ENCODE results near the gene HHAT. TPM values are rescaled to one million over a fixed set of nuclear protein-coding genes. Genes with fewer than 3 reads are reported as not detected.

Gene HHAT
- total and polyA plus RNA-seq, 2 of the 13 experiments (the other 11 are each of a cell fraction or from before 2014, with no cell fraction given), result 2.6 to 4.9 TPM

DNA sequence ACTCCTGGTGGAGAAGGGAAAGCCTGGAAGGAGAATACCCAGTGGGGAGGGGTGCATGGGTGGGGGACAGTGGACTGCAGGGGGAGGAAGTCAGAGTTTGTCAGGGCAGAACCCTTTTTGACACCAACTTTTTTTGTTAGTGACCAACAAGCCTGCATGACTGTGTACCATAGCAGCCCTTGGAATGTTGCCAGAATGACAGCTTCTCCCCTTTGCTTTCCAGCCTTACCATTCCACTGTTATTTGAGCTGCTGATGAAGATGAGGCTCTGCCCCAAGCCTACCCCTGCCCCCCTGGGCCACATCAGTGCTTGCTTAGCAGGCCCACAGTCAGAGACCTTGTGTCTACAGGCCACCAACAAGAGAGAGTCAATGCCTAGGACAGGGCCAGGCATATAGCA, 341.2 kb downstream of the HHAT start:
- H4K20me1 ChIP-seq (ENCODE audit: insufficient read depth, low read length), result no peaks in the 10 kb centered on the region
- H3K4me3 ChIP-seq (replicated peaks in 1 of 3; ENCODE audit: insufficient read depth in 1 of 3, low read depth in 2 of 3, low read length in 3 of 3), result no peak overlapping the region
- no peaks in the 10 kb centered on the region for H3K4me1 ChIP-seq (ENCODE audit: insufficient read depth, low read length)
- DNase-seq (ENCODE audit: low spot score) (no peak), FAIRE-seq (no peak), ATAC-seq (no peak)
- no peak overlapping the region for H3K4me2 ChIP-seq (ENCODE audit: low read depth, low read length)
- BruUV-seq (replicated peaks), result no TSS peak
- no peak overlapping the region for H2AFZ ChIP-seq (ENCODE audit: low read length)
- H3K36me3 ChIP-seq (replicated peaks in 1 of 2; ENCODE audit: control insufficient read depth in 1 of 2, insufficient read depth in 2 of 2, low read length in 2 of 2), result no peaks in the 10 kb centered on the region
- H3K79me2 ChIP-seq (ENCODE audit: insufficient read depth, low read length), result no peaks in the 10 kb centered on the region
- H3K27me3 ChIP-seq (ENCODE audit: control insufficient read depth in 1 of 2, insufficient read depth in 2 of 2, low read length in 2 of 2), result no peaks in the 10 kb centered on the region
- CTCF ChIA-PET (ENCODE audit: low intra/inter-chr PET ratio, low total read pairs), result no interaction called here
- no peak overlapping the region for H3K27ac ChIP-seq (ENCODE audit: extremely low read length, insufficient read depth, low read length)
- no peak overlapping the region for H3K9ac ChIP-seq (ENCODE audit: insufficient read depth, low read depth, low read length)
- in situ Hi-C loops (cut with HindIII; ENCODE audit: extremely low pct_ligation_motif_present, low pct_unique_long_range_greater_than_20kb), result no loop called here
- H3K9me3 ChIP-seq (ENCODE audit: low read length), result no peaks in the 10 kb centered on the region
- POLR2A ChIA-PET, result no interaction called here
- intact Hi-C loops (cut with micrococcal nuclease; ENCODE audit: unreplicated experiment), result no loop called here
- TF ChIP-seq SP5 (CRISPR knock-in tag; IDR thresholded peaks at IDR 0.05; ENCODE audit: borderline replicate concordance, low read depth) (no peak), ZNF121 (CRISPR knock-in tag; IDR thresholded peaks at IDR 0.05) (no peak), CREB1 (IDR thresholded peaks at IDR 0.05) (no peak), CREB1 (CRISPR knock-in tag; IDR thresholded peaks at IDR 0.05) (no peak), PCBP1 (IDR thresholded peaks at IDR 0.05; ENCODE audit: borderline replicate concordance, low read depth, low read length) (no peak), KAT2B (IDR thresholded peaks at IDR 0.05; ENCODE audit: borderline replicate concordance, low read depth, low read length) (no peak)
- TF ChIP-seq, protein P1, sequence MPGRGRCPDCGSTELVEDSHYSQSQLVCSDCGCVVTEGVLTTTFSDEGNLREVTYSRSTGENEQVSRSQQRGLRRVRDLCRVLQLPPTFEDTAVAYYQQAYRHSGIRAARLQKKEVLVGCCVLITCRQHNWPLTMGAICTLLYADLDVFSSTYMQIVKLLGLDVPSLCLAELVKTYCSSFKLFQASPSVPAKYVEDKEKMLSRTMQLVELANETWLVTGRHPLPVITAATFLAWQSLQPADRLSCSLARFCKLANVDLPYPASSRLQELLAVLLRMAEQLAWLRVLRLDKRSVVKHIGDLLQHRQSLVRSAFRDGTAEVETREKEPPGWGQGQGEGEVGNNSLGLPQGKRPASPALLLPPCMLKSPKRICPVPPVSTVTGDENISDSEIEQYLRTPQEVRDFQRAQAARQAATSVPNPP (CRISPR knock-in tag; IDR thresholded peaks at IDR 0.05), result no peak
- TF ChIP-seq, protein P2, sequence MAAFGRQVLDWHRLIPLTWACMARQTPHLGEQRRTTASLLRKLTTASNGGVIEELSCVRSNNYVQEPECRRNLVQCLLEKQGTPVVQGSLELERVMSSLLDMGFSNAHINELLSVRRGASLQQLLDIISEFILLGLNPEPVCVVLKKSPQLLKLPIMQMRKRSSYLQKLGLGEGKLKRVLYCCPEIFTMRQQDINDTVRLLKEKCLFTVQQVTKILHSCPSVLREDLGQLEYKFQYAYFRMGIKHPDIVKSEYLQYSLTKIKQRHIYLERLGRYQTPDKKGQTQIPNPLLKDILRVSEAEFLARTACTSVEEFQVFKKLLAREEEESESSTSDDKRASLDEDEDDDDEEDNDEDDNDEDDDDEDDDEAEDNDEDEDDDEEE (CRISPR knock-in tag; IDR thresholded peaks at IDR 0.05), result no peak
- TF ChIP-seq, protein P3, sequence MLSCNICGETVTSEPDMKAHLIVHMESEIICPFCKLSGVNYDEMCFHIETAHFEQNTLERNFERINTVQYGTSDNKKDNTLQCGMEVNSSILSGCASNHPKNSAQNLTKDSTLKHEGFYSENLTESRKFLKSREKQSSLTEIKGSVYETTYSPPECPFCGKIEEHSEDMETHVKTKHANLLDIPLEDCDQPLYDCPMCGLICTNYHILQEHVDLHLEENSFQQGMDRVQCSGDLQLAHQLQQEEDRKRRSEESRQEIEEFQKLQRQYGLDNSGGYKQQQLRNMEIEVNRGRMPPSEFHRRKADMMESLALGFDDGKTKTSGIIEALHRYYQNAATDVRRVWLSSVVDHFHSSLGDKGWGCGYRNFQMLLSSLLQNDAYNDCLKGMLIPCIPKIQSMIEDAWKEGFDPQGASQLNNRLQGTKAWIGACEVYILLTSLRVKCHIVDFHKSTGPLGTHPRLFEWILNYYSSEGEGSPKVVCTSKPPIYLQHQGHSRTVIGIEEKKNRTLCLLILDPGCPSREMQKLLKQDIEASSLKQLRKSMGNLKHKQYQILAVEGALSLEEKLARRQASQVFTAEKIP (CRISPR knock-in tag; IDR thresholded peaks at IDR 0.05; ENCODE audit: borderline replicate concordance), result no peak
- TF ChIP-seq, protein P4, sequence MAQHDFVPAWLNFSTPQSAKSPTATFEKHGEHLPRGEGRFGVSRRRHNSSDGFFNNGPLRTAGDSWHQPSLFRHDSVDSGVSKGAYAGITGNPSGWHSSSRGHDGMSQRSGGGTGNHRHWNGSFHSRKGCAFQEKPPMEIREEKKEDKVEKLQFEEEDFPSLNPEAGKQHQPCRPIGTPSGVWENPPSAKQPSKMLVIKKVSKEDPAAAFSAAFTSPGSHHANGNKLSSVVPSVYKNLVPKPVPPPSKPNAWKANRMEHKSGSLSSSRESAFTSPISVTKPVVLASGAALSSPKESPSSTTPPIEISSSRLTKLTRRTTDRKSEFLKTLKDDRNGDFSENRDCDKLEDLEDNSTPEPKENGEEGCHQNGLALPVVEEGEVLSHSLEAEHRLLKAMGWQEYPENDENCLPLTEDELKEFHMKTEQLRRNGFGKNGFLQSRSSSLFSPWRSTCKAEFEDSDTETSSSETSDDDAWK (CRISPR knock-in tag; IDR thresholded peaks at IDR 0.05), result no peak
- TF ChIP-seq, protein P5, sequence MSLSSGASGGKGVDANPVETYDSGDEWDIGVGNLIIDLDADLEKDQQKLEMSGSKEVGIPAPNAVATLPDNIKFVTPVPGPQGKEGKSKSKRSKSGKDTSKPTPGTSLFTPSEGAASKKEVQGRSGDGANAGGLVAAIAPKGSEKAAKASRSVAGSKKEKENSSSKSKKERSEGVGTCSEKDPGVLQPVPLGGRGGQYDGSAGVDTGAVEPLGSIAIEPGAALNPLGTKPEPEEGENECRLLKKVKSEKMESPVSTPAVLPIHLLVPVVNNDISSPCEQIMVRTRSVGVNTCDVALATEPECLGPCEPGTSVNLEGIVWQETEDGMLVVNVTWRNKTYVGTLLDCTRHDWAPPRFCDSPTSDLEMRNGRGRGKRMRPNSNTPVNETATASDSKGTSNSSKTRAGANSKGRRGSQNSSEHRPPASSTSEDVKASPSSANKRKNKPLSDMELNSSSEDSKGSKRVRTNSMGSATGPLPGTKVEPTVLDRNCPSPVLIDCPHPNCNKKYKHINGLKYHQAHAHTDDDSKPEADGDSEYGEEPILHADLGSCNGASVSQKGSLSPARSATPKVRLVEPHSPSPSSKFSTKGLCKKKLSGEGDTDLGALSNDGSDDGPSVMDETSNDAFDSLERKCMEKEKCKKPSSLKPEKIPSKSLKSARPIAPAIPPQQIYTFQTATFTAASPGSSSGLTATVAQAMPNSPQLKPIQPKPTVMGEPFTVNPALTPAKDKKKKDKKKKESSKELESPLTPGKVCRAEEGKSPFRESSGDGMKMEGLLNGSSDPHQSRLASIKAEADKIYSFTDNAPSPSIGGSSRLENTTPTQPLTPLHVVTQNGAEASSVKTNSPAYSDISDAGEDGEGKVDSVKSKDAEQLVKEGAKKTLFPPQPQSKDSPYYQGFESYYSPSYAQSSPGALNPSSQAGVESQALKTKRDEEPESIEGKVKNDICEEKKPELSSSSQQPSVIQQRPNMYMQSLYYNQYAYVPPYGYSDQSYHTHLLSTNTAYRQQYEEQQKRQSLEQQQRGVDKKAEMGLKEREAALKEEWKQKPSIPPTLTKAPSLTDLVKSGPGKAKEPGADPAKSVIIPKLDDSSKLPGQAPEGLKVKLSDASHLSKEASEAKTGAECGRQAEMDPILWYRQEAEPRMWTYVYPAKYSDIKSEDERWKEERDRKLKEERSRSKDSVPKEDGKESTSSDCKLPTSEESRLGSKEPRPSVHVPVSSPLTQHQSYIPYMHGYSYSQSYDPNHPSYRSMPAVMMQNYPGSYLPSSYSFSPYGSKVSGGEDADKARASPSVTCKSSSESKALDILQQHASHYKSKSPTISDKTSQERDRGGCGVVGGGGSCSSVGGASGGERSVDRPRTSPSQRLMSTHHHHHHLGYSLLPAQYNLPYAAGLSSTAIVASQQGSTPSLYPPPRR (CRISPR knock-in tag; IDR thresholded peaks at IDR 0.05; ENCODE audit: borderline replicate concordance), result no peak
- TF ChIP-seq, protein P6, sequence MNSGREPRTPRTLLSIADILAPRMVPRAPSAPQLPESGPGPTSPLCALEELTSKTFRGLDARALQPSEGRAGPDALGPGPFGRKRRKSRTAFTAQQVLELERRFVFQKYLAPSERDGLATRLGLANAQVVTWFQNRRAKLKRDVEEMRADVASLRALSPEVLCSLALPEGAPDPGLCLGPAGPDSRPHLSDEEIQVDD (CRISPR knock-in tag; IDR thresholded peaks at IDR 0.05; ENCODE audit: borderline replicate concordance), result no peak
